Stimulated activated CD4-positive, alpha-beta T cell treated with anti-CD3 and anti-CD28 coated beads, Interleukin-12 subunit alpha, Interleukin-12 subunit beta, amount 100 ng/mL, for 4 hours (primary cell): ENCODE measurements around the gene EXOC4.

Source experiments
- DNase-seq: peaks from one replicate; pipeline ENCODE4 v3.0.0-alpha.2; 2020

The EXOC4 gene

GRCh38 chr7:133582766-133583523 is 330.1 kb downstream of the EXOC4 start:
- DNase-seq: no peak

GRCh38 chr7:133583545-133584171 is 330.8 kb downstream of the EXOC4 start:
- no peak for DNase-seq

GRCh38 chr7:133584956-133585668 is 332.2 kb downstream of the EXOC4 start:
- DNase-seq: no peak

GRCh38 chr7:133586253-133586652 is 333.4 kb downstream of the EXOC4 start:
- no peak for DNase-seq

GRCh38 chr7:133587903-133588302 is 335.0 kb downstream of the EXOC4 start:
- no peak for DNase-seq

- no peak for DNase-seq
These were observed 337.9 kb downstream of the EXOC4 start for GRCh38 chr7:133590795-133591194.

GRCh38 chr7:133591704-133592340 is 338.9 kb downstream of the EXOC4 start:
- no peak for DNase-seq

GRCh38 chr7:133593561-133593960 is 340.7 kb downstream of the EXOC4 start:
- DNase-seq: no peak

- DNase-seq: no peak
These were observed 348.7 kb downstream of the EXOC4 start for GRCh38 chr7:133601617-133602016.

- no peak for DNase-seq
These were observed 349.4 kb downstream of the EXOC4 start for GRCh38 chr7:133602291-133602690.

GRCh38 chr7:133606991-133607390 is 354.1 kb downstream of the EXOC4 start:
- no peak for DNase-seq

- DNase-seq: no peak
These were observed 356.9 kb downstream of the EXOC4 start for GRCh38 chr7:133609806-133610205.

GRCh38 chr7:133611955-133612354 is 359.1 kb downstream of the EXOC4 start:
- DNase-seq: no peak

- no peak for DNase-seq
These were observed 360.4 kb downstream of the EXOC4 start for GRCh38 chr7:133613250-133613790.

- no peak for DNase-seq
These were observed 361.4 kb downstream of the EXOC4 start for GRCh38 chr7:133614251-133614650.

- DNase-seq: no peak
These were observed 366.1 kb downstream of the EXOC4 start for GRCh38 chr7:133618970-133619369.

GRCh38 chr7:133619491-133619890 is 366.6 kb downstream of the EXOC4 start:
- no peak for DNase-seq

GRCh38 chr7:133623721-133624120 is 370.8 kb downstream of the EXOC4 start:
- no peak for DNase-seq

GRCh38 chr7:133625046-133625445 is 372.2 kb downstream of the EXOC4 start:
- no peak for DNase-seq

- no peak for DNase-seq
These were observed 376.8 kb downstream of the EXOC4 start for GRCh38 chr7:133629701-133630100.

GRCh38 chr7:133633055-133633454 is 380.2 kb downstream of the EXOC4 start:
- DNase-seq: no peak

- DNase-seq: no peak
These were observed 382.7 kb downstream of the EXOC4 start for GRCh38 chr7:133635541-133635940.

GRCh38 chr7:133638857-133639256 is 386.0 kb downstream of the EXOC4 start:
- no peak for DNase-seq
